Measurements from ENCODE around the gene RUNDC3A. TPM values are rescaled to one million over a fixed set of nuclear protein-coding genes. Genes with fewer than 3 reads are reported as not detected.

The RUNDC3A gene
- total RNA-seq, 1 experiment from 2014 or later = 0.28 TPM

GRCh38 chr17:44331249-44331760 lies 22.9 kb downstream of the RUNDC3A start:
- BruUV-seq (replicated peaks) = no TSS peak
- POLR2A ChIA-PET = interaction anchor here (0.6 to 4.6 kb wide), 10 partner anchors 14 to 261 kb away, joined by 3 to 38 read pairs (median 3); partner anchors contain the start of genes G6PC3, GRN and TMUB2
- peak overlapping the region; percentile 12 for H3K4me3 Mint-ChIP-seq (ENCODE audit: unreplicated experiment)
- peaks cover 6% of the 10 kb centered on the region for H3K4me1 Mint-ChIP-seq (ENCODE audit: insufficient read depth, unreplicated experiment)
- no peaks in the 10 kb centered on the region for H3K9me3 Mint-ChIP-seq (ENCODE audit: unreplicated experiment)
- no peaks in the 10 kb centered on the region for H3K36me3 Mint-ChIP-seq (ENCODE audit: insufficient read depth, unreplicated experiment)
- H3K27me3 Mint-ChIP-seq (ENCODE audit: insufficient read depth, unreplicated experiment) = no peaks in the 10 kb centered on the region
- CTCF ChIA-PET = interaction anchor here (0.6 to 3.0 kb wide), 17 partner anchors 9 to 190 kb away, joined by 3 to 20 read pairs (median 5); partner anchors contain the start of genes FAM171A2 and GRN
- no peak overlapping the region for H3K27ac Mint-ChIP-seq (ENCODE audit: low read depth, unreplicated experiment)
- intact Hi-C loops (cut with micrococcal nuclease) = no loop called here
- TF ChIP-seq, protein P1, sequence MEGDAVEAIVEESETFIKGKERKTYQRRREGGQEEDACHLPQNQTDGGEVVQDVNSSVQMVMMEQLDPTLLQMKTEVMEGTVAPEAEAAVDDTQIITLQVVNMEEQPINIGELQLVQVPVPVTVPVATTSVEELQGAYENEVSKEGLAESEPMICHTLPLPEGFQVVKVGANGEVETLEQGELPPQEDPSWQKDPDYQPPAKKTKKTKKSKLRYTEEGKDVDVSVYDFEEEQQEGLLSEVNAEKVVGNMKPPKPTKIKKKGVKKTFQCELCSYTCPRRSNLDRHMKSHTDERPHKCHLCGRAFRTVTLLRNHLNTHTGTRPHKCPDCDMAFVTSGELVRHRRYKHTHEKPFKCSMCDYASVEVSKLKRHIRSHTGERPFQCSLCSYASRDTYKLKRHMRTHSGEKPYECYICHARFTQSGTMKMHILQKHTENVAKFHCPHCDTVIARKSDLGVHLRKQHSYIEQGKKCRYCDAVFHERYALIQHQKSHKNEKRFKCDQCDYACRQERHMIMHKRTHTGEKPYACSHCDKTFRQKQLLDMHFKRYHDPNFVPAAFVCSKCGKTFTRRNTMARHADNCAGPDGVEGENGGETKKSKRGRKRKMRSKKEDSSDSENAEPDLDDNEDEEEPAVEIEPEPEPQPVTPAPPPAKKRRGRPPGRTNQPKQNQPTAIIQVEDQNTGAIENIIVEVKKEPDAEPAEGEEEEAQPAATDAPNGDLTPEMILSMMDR (IDR thresholded peaks at IDR 0.05; ENCODE audit: unreplicated experiment) = peak; percentile 74
- peak; percentile 80 for DNase-seq (ENCODE audit: unreplicated experiment)

DNA sequence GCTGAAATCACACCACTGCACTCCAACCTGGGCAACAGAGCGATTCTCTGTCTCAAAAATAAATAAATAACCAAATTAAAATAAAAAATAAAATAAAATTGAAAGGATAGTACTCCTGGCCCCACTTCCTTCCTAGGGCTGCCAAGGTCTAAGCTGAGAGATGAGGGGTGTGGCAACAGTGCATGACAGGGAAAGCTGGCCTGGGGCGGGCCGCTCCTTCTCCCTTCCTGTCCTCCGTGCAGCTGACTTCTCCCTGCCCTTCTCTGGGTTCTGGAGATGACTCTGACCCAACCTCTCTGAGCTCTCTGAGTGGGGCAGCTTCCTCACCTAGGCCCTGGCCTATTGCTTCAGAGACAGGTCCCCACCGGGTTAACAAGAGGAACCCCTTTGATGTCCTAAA lies 25.0 kb downstream of the RUNDC3A start:
- Mint-ChIP-seq H3K4me3 (ENCODE audit: unreplicated experiment) (no peak overlapping the region), H3K4me1 (ENCODE audit: insufficient read depth, unreplicated experiment) (peaks cover 8% of the 10 kb centered on the region)

DNA sequence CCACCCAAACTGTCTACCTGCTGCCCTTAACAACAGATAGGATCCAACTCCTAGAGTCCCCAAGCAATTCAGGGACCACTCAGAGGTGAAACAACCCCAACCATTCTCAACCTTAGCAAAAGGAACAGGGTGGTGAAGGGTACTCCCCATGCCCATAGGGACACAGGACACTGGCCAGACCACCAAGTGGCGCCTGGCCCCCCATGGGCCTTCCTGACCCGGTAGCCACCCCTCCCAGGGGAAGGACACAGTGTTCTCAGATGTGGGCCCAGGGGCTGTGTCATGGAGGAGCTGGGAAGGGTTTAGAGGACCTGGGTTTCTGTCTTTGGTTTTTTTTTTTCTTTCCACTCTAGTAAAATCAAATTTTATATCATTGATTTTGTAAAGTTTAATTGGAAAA lies 25.9 kb downstream of the RUNDC3A start:
- intact Hi-C loops (cut with micrococcal nuclease) = no loop called here
- no peak overlapping the region for H3K27ac Mint-ChIP-seq (ENCODE audit: low read depth, unreplicated experiment)
- CTCF ChIA-PET = interaction anchor here (1.5 kb wide), 1 partner anchor 114 kb away, joined by 3 read pairs; the partner anchor contains the start of gene UBTF
- no peak for DNase-seq (ENCODE audit: unreplicated experiment)
- H3K4me3 Mint-ChIP-seq (ENCODE audit: unreplicated experiment) = no peak overlapping the region
- H3K9me3 Mint-ChIP-seq (ENCODE audit: unreplicated experiment) = no peaks in the 10 kb centered on the region
- H3K36me3 Mint-ChIP-seq (ENCODE audit: insufficient read depth, unreplicated experiment) = no peaks in the 10 kb centered on the region
- TF ChIP-seq, protein P1 (IDR thresholded peaks at IDR 0.05; ENCODE audit: unreplicated experiment) = no peak
- POLR2A ChIA-PET = interaction anchor here (1.0 to 4.6 kb wide), 2 partner anchors 11 to 149 kb away, joined by 4 to 38 read pairs; partner anchors contain the start of gene GRN
- H3K27me3 Mint-ChIP-seq (ENCODE audit: insufficient read depth, unreplicated experiment) = no peaks in the 10 kb centered on the region
- H3K4me1 Mint-ChIP-seq (ENCODE audit: insufficient read depth, unreplicated experiment) = peaks cover 12% of the 10 kb centered on the region
- no TSS peak for BruUV-seq (replicated peaks)

More for the DNA sequence above, 25.0 kb downstream of the RUNDC3A start:
- intact Hi-C loops (cut with micrococcal nuclease) = no loop called here
- CTCF ChIA-PET = interaction anchor here (0.6 to 3.0 kb wide), 6 partner anchors 10 to 113 kb away, joined by 3 to 20 read pairs (median 4); partner anchors contain the start of genes GRN and UBTF
- POLR2A ChIA-PET = interaction anchor here (1.1 to 4.6 kb wide), 3 partner anchors 9 to 147 kb away, joined by 4 to 38 read pairs (median 17); partner anchors contain the start of genes GRN, SLC25A39 and TMUB2
- TF ChIP-seq, protein P1 (IDR thresholded peaks at IDR 0.05; ENCODE audit: unreplicated experiment) = no peak
- Mint-ChIP-seq H3K9me3 (ENCODE audit: unreplicated experiment) (no peaks in the 10 kb centered on the region), H3K27me3 (ENCODE audit: insufficient read depth, unreplicated experiment) (no peaks in the 10 kb centered on the region), H3K36me3 (ENCODE audit: insufficient read depth, unreplicated experiment) (no peaks in the 10 kb centered on the region), H3K27ac (ENCODE audit: low read depth, unreplicated experiment) (no peak overlapping the region)
- BruUV-seq (replicated peaks) = no TSS peak
- peak; percentile 55 for DNase-seq (ENCODE audit: unreplicated experiment)

DNA sequence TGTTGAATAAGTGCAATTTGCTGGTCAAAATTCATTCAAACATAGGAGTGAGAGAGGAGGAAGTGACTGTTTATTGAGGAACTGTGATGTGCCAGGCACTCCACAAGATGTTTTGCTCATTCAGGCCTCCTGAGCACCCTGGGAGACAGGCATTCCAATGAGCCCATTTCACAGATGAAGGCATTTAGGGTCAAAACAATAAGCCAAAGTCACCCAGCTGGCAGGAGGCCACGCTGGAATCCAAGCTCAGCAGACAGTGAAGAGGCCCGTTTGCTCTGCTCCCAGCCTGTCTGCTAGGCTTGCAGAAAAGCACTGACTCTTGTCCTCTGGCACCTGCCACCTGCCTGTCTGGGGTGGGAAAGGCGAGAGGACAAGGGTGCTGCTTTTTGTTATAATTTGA lies 26.3 kb downstream of the RUNDC3A start:
- CTCF ChIA-PET = interaction anchor here (1.5 kb wide), 1 partner anchor 115 kb away, joined by 3 read pairs; the partner anchor contains the start of gene UBTF
- H3K27me3 Mint-ChIP-seq (ENCODE audit: insufficient read depth, unreplicated experiment) = no peaks in the 10 kb centered on the region
- POLR2A ChIA-PET = interaction anchor here (1.0 to 2.3 kb wide), 3 partner anchors 10 to 149 kb away, joined by 3 to 8 read pairs (median 4); partner anchors contain the start of gene GRN

More for the DNA sequence above, 26.3 kb downstream of the RUNDC3A start:
- peaks cover 12% of the 10 kb centered on the region for H3K4me1 Mint-ChIP-seq (ENCODE audit: insufficient read depth, unreplicated experiment)
- no TSS peak for BruUV-seq (replicated peaks)
- TF ChIP-seq, protein P1 (IDR thresholded peaks at IDR 0.05; ENCODE audit: unreplicated experiment) = no peak
- H3K9me3 Mint-ChIP-seq (ENCODE audit: unreplicated experiment) = no peaks in the 10 kb centered on the region
- H3K36me3 Mint-ChIP-seq (ENCODE audit: insufficient read depth, unreplicated experiment) = no peaks in the 10 kb centered on the region
- no peak overlapping the region for H3K4me3 Mint-ChIP-seq (ENCODE audit: unreplicated experiment)
- intact Hi-C loops (cut with micrococcal nuclease) = no loop called here
- H3K27ac Mint-ChIP-seq (ENCODE audit: low read depth, unreplicated experiment) = no peak overlapping the region
- DNase-seq (ENCODE audit: unreplicated experiment) = no peak
